ENCODE data around the gene NUDT6. TPM values are rescaled to one million over a fixed set of nuclear protein-coding genes. Genes with fewer than 3 reads are reported as not detected.

Gene NUDT6
- total RNA-seq, 1 experiment from 2014 or later: 6.1 TPM

GRCh38 chr4:122895336-122895995 is 26.9 kb downstream of the NUDT6 start:
- H3K4me3 ChIP-seq (ENCODE audit: low read depth, low read length, poor library complexity, severe bottlenecking): no peak overlapping the region
- no peak for DNase-seq (ENCODE audit: low spot score)
- H3K4me1 ChIP-seq (ENCODE audit: insufficient read depth, low read length, poor library complexity, severe bottlenecking): peaks cover 16% of the 10 kb centered on the region
- no peaks in the 10 kb centered on the region for H3K9me3 ChIP-seq (ENCODE audit: low read depth, low read length, poor library complexity, severe bottlenecking)
- intact Hi-C loops (cut with micrococcal nuclease; ENCODE audit: unreplicated experiment): no loop called here
- H3K27ac ChIP-seq (ENCODE audit: low read depth, low read length, poor library complexity, severe bottlenecking): no peak overlapping the region
- BruUV-seq (replicated peaks): no TSS peak
- H3K36me3 ChIP-seq (ENCODE audit: insufficient read depth, low read length, poor library complexity, severe bottlenecking): no peaks in the 10 kb centered on the region
- CTCF ChIA-PET: no interaction called here
- POLR2A ChIA-PET (ENCODE audit: low non-redundant PET): no interaction called here
- no peak for TF ChIP-seq CTCF (conservative IDR thresholded peaks at IDR 0.05; ENCODE audit: low read depth, low read length)
- no peak for TF ChIP-seq EZH2 (IDR thresholded peaks at IDR 0.05; ENCODE audit: borderline replicate concordance, low read depth, low read length, poor library complexity, severe bottlenecking)
- no peaks in the 10 kb centered on the region for H3K27me3 ChIP-seq (replicated peaks; ENCODE audit: insufficient read depth, low read depth, low read length, poor library complexity)

- peaks cover 12% of the 10 kb centered on the region for H3K4me1 ChIP-seq (ENCODE audit: insufficient read depth, low read length, poor library complexity, severe bottlenecking)
- no peak for DNase-seq (ENCODE audit: low spot score)
- no peaks in the 10 kb centered on the region for H3K27me3 ChIP-seq (replicated peaks; ENCODE audit: insufficient read depth, low read depth, low read length, poor library complexity)
- ChIA-PET POLR2A (ENCODE audit: low non-redundant PET) (no interaction called here), CTCF (no interaction called here)
- no peaks in the 10 kb centered on the region for H3K9me3 ChIP-seq (ENCODE audit: low read depth, low read length, poor library complexity, severe bottlenecking)
- intact Hi-C loops (cut with micrococcal nuclease; ENCODE audit: unreplicated experiment): no loop called here
- no peak overlapping the region for H3K4me3 ChIP-seq (ENCODE audit: low read depth, low read length, poor library complexity, severe bottlenecking)
- no TSS peak for BruUV-seq (replicated peaks)
- no peaks in the 10 kb centered on the region for H3K36me3 ChIP-seq (ENCODE audit: insufficient read depth, low read length, poor library complexity, severe bottlenecking)
- no peak overlapping the region for H3K27ac ChIP-seq (ENCODE audit: low read depth, low read length, poor library complexity, severe bottlenecking)
- TF ChIP-seq CTCF (conservative IDR thresholded peaks at IDR 0.05; ENCODE audit: low read depth, low read length) (no peak), EZH2 (IDR thresholded peaks at IDR 0.05; ENCODE audit: borderline replicate concordance, low read depth, low read length, poor library complexity, severe bottlenecking) (no peak)
These were observed 27.6 kb downstream of the NUDT6 start for GRCh38 chr4:122894827-122895226.

GRCh38 chr4:122890147-122890795 is 32.1 kb downstream of the NUDT6 start:
- Histone ChIP-seq H3K36me3 (ENCODE audit: insufficient read depth, low read length, poor library complexity, severe bottlenecking) (no peaks in the 10 kb centered on the region), H3K4me3 (ENCODE audit: low read depth, low read length, poor library complexity, severe bottlenecking) (no peak overlapping the region), H3K27me3 (replicated peaks; ENCODE audit: insufficient read depth, low read depth, low read length, poor library complexity) (no peaks in the 10 kb centered on the region), H3K27ac (ENCODE audit: low read depth, low read length, poor library complexity, severe bottlenecking) (no peak overlapping the region), H3K4me1 (ENCODE audit: insufficient read depth, low read length, poor library complexity, severe bottlenecking) (no peaks in the 10 kb centered on the region), H3K9me3 (ENCODE audit: low read depth, low read length, poor library complexity, severe bottlenecking) (no peaks in the 10 kb centered on the region)
- intact Hi-C loops (cut with micrococcal nuclease; ENCODE audit: unreplicated experiment): no loop called here
- TF ChIP-seq CTCF (conservative IDR thresholded peaks at IDR 0.05; ENCODE audit: low read depth, low read length): no peak
- no peak for TF ChIP-seq EZH2 (IDR thresholded peaks at IDR 0.05; ENCODE audit: borderline replicate concordance, low read depth, low read length, poor library complexity, severe bottlenecking)
- no TSS peak for BruUV-seq (replicated peaks)
- ChIA-PET CTCF (no interaction called here), POLR2A (ENCODE audit: low non-redundant PET) (no interaction called here)
- no peak for DNase-seq (ENCODE audit: low spot score)

Measured in A673 (cell line).